HG03558 (cell line): ENCODE data around the gene NUP155.
"Not testable (repeated sequence)": the region's sequence is repeated elsewhere in the genome, so short reads cannot be mapped to it uniquely, and the experiment has no call there.

Experiments used
- ATAC-seq: cut with Tn5 transposase; IDR thresholded peaks from one replicate; pipeline ENCODE4 v1.9.1; 2021; ENCODE audit warnings: moderate number of reproducible peaks; ENCODE audit not compliant: unreplicated experiment; ENCODE audit errors: extremely low read depth

The NUP155 gene

GRCh38 chr5:37370864-37371726 is at the start of gene NUP155:
NUP155 (minus strand) TSS chr5:37371106; CDS start chr5:37370977, 129 bp downstream.
- ATAC-seq: peak; percentile 84

GRCh38 chr5:37417347-37417746 is 46.4 kb upstream of the NUP155 start:
- ATAC-seq: no peak

- ATAC-seq: not testable (repeated sequence)
Measured at GRCh38 chr5:37415456-37415855, 44.5 kb upstream of the NUP155 start.

GRCh38 chr5:37412515-37412914 is 41.6 kb upstream of the NUP155 start:
- ATAC-seq: no peak

GRCh38 chr5:37400501-37400900 is 29.6 kb upstream of the NUP155 start:
- ATAC-seq: no peak

- no peak for ATAC-seq
Measured at GRCh38 chr5:37396352-37396751, 25.4 kb upstream of the NUP155 start.

GRCh38 chr5:37391591-37391990 is 20.7 kb upstream of the NUP155 start:
- no peak for ATAC-seq

- ATAC-seq: peak; percentile 97
Measured at GRCh38 chr5:37379100-37379628, 8.3 kb upstream of the NUP155 start, which contains the start of gene WDR70. WDR70 (plus strand) TSS chr5:37379318; CDS start chr5:37379368, 50 bp downstream.

- not testable (repeated sequence) for ATAC-seq
Measured at GRCh38 chr5:37378066-37378465, 7.2 kb upstream of the NUP155 start.

GRCh38 chr5:37375091-37375490 is 4.2 kb upstream of the NUP155 start:
- no peak for ATAC-seq

GRCh38 chr5:37370550-37370863 is 399 bp downstream of the NUP155 start:
- ATAC-seq: peak; percentile 28

- ATAC-seq: no peak
Measured at GRCh38 chr5:37355161-37355560, 15.7 kb downstream of the NUP155 start.

- ATAC-seq: not testable (repeated sequence)
Measured at GRCh38 chr5:37342741-37343140, 28.2 kb downstream of the NUP155 start.

- ATAC-seq: not testable (repeated sequence)
Measured at GRCh38 chr5:37334754-37335153, 36.2 kb downstream of the NUP155 start.

- no peak for ATAC-seq
Measured at GRCh38 chr5:37326536-37326935, 44.4 kb downstream of the NUP155 start.

GRCh38 chr5:37323607-37324006 is 47.3 kb downstream of the NUP155 start:
- no peak for ATAC-seq

- no peak for ATAC-seq
Measured at GRCh38 chr5:37319037-37319782, 51.7 kb downstream of the NUP155 start.

- ATAC-seq: no peak
Measured at GRCh38 chr5:37316027-37316426, 54.9 kb downstream of the NUP155 start.

GRCh38 chr5:37310360-37310759 is 60.5 kb downstream of the NUP155 start:
- no peak for ATAC-seq

GRCh38 chr5:37308793-37309192 is 62.1 kb downstream of the NUP155 start:
- ATAC-seq: no peak

- no peak for ATAC-seq
Measured at GRCh38 chr5:37304888-37305287, 66.0 kb downstream of the NUP155 start.
